Cardiac septum (tissue), 1 donor: ENCODE data around the gene HACD2. TPM values are rescaled to one million over a fixed set of nuclear protein-coding genes. Genes with fewer than 3 reads are reported as not detected.
"Not testable (repeated sequence)": the region's sequence is repeated elsewhere in the genome, so short reads cannot be mapped to it uniquely, and the experiment has no call there.

ENCODE experiments used
- DNase-seq: peaks from one replicate; pipeline ENCODE4 v3.0.0-alpha.2; 2020; ENCODE audit warnings: low spot score
- intact Hi-C: fragments of 100-400 bp; cut with DNase I; formaldehyde crosslinking; loops from one replicate; pipeline ENCODE4 v1.14.0; 2022
- total RNA-seq: library from RNA; stranded (reverse); fragmentation: NEBNext Ultra II Directional; extraction: Animal tissue kit (Norgen Biotek cat#: 25700); gene quantifications from one replicate; pipeline ENCODE4 v1.2.1, GENCODE V29; 2021
- donor health status: DM: no; HTN: no; CAD: no.

HACD2 gene
- total RNA-seq, 1 donor from 2014 or later, result 12.3 TPM

DNA sequence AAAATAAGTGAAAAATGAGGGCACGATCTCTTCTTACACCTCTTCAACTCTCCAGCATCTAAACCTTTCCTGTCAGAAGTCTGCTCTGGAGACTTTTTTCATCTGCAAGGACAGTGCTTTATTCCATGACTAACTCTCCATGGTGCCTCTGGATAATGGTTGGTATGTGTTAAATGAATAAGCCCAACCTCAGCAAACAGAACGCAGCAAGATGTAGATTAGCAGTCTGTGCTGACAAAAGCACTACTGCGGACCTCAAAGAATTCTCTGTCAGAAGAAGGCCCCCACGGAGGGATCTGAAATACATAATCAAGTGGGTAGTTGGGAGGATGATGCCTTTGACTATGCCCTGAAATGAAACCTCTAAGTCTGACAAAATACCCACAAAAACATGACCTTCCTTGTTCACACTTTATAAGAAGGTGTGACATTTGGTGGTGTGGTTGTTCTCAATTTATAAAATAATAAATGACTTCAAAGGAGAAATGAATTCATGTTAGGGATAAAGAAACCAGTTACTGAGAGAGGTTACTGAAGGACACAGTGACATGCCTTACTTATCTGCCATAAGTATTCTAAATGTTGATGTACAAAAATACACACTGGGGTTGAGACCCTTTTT lies 92.8 kb downstream of the HACD2 start:
- intact Hi-C loops, result no loop called here
- no peak for DNase-seq

DNA sequence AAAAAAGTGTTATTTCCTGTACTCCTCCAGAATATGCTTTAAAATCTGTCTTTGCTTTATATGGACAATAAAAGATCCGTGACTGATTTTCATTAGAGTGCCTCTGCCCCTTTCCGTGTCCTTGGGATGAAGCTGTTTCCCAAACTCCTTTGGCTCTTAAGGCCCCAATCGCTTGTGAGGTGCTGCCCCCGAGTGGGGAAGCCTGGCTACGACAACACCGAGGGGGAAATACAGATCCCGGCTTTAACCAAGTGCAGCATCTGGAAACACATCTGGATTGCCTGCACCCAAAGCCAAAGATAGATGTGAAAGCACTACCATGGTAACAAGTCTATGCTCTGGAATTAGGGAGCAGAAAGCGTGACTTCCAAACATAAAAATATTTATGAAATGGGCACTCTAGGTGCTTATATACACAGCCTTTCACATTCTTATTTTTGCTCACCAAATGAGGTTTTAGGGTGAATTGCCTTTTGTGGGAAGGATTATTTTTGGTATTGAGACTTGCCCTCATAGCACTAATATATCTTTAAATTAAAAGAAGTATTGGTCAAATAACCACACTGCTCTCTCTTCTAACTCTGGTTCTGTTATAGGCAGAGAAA lies 95.4 kb downstream of the HACD2 start:
- intact Hi-C loops, result loop anchor here (1.0 to 2.0 kb wide), 2 partner anchors 41 to 161 kb away; partner anchors contain the start of gene ADCY5
- DNase-seq, result no peak

DNA sequence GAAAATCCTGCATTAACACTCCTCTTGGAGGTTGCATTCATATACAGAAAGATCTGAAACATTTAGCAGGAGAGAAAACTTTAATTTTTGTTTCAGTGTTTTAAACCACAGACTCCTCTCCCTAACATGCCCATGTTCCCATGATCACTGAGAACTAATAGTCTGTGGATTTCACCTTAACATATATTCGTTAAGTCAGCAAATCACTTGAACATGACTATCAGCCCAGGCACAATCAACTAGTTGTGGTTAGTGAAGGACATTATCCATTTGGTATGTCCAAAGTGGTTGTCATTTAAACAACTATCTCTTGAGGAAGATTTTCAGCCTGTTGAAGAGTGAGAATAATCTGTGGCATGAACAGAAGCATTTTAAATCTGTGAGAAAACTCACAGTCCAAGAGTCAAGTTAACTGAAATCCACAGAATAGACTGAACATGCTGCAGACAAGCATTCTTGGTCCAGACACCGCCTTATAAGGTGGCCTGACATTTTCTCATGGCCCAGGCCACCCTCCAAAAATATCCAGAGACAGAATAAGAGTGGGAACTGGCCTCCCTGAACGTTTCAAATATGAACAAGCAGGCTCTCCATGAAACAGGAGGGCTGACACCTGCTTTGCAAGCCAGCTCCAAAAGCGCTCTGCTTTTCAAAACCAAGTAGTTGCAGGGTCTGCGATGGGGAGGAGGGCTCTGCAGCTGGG lies 96.1 kb downstream of the HACD2 start:
- intact Hi-C loops, result loop anchor here (1.0 to 2.0 kb wide), 2 partner anchors 40 to 160 kb away; partner anchors contain the start of gene ADCY5
- DNase-seq, result no peak

DNA sequence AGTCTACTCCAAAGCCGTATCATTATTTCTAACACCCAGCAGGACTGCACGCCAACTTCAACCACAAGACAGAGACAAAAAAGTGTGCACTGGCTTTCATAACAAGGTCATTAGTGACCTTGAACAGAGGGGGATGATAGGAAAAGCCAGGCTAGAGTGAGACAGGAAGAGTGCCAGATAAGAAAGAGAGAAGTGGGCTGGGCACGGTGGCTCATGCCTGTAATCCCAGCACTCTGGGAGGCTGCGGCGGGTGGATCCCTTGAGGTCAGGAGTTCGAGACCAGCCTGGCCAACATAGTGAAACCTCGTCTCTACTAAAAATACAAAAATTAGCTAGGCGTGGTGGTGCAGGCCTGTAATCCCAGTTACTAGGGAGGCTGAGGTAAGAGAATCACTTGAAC lies 97.8 kb downstream of the HACD2 start:
- intact Hi-C loops, DNase-seq: not testable (repeated sequence)

DNA sequence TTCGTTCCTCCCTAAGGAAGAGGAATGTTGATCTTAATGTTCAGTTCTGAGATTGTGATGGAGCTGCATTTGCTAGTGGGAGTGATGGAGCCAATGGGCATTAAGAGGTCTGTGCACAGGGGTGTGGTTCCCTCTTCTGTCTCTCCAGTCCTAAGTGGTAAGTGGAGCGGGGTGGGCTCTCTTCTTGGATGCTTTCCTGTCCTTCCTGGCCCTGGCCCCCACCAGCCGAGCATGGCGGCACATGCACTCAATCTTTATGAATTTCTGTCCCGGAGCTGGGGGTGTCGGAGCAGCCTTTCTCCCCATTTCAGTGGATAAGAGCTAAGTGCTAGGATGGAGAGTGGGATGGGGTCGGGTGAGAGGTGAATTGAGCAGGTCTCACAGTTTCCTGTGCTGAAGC lies 98.4 kb downstream of the HACD2 start:
- intact Hi-C loops, result no loop called here
- no peak for DNase-seq

DNA sequence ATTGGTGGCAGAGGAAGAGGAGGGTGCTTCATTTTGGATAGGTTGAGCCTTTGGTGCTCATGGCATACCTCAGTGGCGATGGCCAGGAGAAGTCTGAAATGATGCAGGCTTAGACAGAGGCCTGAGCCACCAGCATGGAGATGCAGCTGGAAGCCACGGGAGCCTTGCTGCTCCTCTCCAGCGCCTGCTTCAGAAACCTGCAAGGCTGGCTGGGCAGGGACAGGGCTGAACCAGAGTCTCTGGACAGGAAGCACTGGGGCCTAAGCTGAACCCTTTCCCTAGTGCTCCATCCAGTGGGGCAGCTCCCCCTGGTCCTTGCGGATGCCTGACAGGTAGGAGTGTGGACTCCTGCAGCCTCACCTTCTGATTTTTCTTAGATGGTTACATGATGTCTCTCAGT lies 99.3 kb downstream of the HACD2 start:
- intact Hi-C loops, result no loop called here
- DNase-seq, result no peak

DNA sequence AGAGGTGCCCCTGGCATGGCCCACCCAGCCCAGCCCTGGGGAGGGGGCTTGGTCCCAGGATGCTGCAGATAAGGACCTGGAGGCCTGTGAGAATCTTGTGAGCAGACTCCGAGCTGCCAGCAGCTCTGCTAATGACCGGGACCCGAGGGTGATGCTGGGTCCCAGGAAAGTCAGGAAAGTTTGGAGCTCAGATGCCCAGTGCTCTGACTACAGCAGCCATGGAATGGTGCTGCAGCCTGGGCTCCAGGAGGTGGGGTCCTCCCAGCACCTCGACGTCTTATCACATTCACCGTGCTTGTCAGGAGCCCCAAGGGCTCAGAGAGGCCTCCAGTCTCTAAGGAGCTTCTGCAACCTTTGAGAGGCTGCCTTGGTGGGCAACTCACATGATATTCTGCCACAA lies 101.7 kb downstream of the HACD2 start:
- intact Hi-C loops, result no loop called here
- DNase-seq, result no peak

DNA sequence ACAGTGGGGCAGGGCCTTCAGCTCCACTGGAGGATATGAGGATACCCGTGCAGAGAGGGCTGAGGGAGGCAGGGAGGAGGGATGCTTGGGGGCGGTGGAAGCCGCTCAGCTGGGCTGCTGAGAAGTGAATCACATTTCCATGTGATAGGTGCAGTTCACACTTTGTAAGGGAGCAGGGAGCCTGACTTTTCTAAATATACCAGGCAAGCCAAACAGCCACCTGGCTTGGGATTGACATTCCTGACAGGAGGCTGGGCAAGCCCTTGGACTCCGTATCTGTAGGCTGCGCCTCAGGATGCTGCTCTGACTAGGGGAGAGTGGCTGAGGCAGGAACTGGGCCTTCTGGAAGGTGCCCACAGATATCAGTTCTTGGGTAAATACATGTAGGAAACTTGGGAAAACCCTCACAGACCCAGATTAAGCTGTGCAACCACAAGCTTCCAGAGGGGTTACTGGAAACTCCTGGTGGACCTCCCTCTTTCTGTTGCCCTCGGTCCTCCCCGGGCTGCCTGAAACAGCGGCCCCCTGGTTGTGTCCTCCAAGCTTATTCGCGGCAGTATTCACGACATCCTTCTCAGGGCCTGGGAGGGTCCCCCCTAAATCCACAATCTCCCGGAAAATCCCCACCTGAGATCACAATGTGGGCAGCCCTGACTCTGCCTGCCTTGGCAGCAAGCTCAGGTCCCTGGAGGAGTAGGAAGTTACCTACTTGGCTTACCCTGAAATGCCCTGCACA lies 103.0 kb downstream of the HACD2 start:
- no peak for DNase-seq
- intact Hi-C loops, result no loop called here

DNA sequence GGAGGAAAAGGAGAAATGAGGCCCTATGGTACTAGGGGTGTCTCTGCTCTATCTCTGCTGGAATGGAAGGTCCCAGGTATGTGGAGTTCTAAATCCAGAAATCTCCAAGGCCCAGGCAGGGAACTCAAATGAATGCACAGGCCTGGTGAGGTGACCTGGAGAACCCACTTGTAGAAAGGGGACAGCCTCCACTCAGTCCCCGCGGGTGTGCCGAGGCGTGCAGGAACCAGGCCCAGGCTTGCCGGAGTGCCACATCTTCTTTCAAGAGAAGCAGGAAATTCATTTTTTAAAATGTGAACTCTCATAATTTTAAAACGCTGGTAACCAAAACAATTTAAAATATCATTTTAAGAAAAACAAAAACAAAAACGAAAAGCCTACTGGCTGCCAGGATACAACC lies 103.8 kb downstream of the HACD2 start:
- no peak for DNase-seq
- intact Hi-C loops, result no loop called here

DNA sequence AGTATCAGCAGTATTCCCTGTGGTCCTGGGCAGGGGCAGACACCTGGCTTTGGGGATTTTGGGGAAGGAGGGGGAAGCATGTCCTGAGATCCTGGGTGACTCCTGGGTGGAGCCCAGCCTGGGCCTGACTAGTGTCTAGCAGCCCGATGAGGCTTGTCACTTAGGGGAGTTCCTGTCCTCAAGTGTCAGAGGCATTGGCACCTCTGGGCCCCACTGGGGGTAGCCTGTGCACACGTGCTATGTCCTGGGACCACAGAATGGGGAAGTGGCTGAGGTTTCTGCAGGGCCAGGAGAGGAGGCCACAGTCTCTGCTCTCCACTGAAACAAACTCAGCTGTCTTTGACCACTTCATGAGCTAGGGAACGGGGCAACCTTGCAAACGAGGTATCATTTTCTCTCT lies 104.4 kb downstream of the HACD2 start:
- no peak for DNase-seq
- intact Hi-C loops, result no loop called here

DNA sequence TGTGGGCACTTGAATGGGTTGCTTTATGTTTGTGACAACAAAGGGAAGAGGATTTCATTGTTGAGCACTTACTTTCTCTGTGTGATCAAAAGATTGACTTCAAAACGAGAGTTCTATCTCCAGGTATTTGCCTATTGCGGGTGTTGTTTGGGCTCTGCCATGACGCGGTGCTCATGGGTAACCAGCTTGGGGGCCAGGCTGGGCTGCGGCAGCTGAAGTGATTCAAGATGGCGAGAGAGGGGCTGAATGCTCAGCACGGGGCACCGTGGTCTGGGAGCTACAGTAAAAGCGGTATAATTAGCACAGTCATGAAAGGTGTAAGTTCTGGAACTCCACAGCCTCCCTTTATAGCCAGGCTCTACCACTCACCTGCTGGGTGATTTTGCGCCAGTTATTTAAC lies 105.0 kb downstream of the HACD2 start:
- intact Hi-C loops, result no loop called here
- DNase-seq, result no peak

DNA sequence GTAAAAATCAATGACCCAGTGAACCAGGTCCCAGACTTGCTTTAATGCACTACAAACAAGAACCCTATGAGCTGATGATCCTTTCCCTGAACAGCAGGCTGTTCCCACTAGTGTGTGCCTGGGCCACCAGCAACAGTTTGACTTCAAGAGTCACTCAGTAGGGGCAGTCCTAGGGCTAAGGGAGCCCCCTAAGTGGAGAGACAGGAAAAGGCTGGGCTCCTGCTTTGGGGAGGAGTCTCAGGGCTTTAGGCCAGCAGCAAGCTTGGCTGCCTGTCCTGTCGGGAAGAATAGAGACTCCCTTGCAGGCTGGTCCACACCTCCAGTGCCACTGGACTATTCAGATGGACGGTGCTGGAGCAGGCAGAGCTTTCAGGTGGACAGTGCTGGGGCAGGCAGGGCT lies 106.5 kb downstream of the HACD2 start:
- intact Hi-C loops, result no loop called here
- DNase-seq, result no peak

DNA sequence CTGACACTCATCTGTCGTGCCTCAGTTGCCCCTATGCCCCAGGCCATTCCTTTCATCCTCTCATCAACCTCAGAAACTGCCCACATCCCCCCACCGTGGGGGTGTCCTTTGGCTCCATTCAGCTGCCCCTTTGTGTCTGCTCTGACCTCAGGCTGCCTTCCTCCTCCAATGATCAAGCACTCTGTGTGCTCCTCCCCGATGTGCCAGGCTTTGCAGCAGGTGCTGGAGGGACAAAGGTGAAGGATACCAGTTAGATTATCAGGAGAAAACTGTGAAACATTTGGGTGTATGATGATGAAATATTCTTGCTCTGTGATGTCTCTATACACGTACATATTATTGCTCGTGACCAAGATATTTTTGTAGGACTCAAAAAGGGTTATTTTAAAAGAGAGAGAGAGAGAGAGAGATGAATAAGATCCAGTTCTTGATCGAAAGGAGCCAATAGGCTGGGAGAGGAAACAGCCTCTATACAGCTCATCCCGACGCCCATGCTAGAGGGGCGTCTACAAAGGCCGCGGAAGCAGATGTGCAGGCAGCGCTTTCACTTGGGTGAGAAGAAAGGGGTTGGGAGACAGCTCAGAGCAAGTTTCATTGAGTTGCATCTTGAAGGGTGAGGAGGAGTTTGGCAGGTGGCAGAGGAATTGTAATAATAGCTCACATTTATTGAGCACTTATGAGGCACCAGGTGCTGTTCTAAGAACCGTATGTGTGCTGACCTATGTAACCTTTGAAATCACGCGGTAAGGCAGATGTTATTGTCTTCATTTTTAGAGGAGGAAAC lies 107.7 kb downstream of the HACD2 start:
- intact Hi-C loops, result no loop called here
- no peak for DNase-seq

DNA sequence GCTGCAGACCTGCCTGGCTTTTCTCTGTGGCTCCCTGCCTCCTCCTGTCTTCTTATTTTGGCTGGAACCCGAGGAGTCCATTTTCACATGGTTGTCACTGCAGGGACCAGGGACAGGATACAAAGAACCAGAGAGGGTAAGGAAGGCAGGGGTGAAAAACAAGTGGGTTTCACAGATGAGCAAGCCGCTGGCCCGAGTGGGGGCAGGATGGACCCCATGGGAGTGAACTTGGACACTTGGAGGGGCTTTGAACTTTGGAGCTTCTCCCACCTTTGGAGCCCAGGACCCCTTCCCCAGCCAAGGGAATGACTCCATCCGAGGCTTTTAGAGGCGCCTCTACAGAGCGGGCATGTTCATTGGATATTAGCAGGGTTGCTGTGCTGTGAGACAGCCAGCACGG lies 109.1 kb downstream of the HACD2 start:
- intact Hi-C loops, result no loop called here
- DNase-seq, result no peak

DNA sequence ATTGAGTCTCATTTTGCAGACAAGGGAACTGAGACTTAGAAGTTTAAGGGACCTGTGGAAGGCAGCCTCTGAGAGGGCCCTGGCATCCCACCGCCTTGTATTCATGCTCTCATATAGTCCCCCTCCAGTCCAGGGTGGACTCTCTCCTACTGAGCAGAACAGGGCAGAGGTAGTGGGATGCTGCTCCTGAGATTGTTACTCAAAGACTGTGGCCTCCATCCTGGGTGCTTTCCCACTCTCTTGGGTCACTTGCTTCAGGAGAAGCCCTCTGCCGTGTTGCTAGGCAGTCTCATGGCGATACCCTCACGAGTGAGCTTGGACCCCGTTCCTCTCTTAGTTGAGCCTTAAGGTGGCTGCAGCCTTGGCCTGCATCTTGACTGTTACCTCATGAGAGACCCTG lies 113.7 kb downstream of the HACD2 start:
- intact Hi-C loops, result no loop called here
- DNase-seq, result no peak

DNA sequence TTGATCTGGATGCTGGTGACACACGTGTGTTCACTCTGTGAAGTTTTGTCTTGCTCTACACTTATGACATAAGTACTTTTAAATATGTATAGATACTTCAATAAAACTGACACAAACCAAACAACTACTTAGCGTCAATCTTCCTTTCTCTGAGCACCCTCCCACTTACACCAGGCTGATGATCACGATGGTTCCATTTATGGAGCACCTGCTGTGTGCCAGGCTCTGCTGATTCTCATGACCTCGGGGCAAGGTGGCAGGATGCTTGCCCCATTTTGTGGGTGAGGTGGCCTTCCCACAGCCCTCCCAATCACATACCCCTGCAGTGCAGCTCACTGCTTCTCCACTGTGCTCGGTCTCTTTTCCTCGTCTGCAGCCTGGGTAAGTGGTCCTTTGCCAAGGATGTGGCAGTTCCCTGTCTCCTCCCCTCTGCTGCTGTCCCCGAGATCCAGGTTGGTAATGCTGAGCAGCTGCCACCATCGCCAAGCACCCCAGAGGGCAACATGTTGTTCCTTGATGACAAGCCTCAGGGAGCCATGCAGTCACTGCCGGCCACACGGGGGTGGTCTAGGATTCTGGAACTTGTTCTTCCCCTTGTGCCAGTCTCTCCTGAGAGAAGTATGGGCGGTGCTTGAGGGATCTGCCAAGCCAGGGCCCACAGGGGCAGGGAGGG lies 115.4 kb downstream of the HACD2 start:
- DNase-seq, result no peak
- intact Hi-C loops, result no loop called here

DNA sequence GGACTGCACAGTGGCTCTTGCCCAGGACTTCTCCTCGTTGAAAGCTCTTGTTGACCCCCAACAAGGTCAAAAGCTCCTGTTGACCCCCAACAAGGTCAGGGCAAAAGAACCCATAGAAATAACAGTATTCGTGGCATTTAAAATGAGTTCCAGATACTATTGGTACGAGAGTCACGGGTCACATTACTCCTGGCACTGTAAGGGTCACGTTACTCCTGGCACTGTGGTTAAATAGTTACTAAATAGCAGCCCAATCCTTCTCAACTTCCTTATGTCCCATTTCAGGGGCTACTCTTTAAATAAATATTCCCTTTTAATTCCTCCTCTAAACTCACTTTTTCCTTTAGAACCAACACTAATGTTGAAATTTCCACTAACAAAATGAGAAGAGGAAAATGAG lies 117.8 kb downstream of the HACD2 start:
- intact Hi-C loops, result no loop called here
- DNase-seq, result no peak

DNA sequence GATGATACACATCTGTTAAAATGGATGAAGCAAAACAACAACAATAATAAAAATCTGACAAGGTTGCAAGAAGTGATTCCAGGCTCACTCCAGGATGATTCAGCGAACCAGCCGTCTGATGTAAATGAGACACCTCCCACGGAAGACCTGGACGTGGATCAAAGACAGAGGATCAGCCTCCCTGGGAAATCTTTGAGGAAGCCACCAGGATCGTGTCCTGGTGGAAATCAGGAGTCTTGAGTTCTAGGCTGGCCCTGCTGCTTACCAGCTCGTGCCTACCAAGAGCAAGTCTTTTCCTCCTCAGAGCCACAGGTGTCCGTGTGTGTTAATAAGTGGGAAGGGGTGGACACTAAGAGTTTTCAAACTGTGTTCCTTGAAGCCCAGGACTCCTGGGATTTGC lies 120.6 kb downstream of the HACD2 start:
- intact Hi-C loops, result no loop called here
- DNase-seq, result no peak

DNA sequence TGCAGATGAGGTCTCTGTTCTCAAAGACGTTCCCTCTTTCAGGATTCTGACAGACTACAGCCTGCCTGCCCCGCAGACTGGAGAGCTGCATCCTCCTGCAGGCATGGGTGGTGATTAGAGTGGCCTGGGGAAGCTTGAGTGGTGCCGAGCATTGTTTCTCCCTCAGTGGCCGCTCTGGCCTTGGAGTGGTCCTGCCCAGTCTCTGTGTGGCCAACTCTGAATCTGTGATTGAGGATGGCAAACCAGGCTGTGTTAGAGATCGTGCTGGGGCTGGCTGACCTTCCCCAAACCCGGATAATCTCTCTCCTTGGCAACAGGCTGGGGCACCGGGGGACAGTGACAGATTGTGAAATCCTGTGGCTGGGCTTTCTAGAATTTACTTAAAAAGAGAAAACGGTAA lies 125.0 kb downstream of the HACD2 start:
- intact Hi-C loops, result loop anchor here (10.0 kb wide), 1 partner anchor 85 kb away; no protein-coding TSS in a partner anchor
- no peak for DNase-seq
